HG03039 (cell line): Measurements from ENCODE around the gene SDF2.
"Not testable (repeated sequence)": the region's sequence is repeated elsewhere in the genome, so short reads cannot be mapped to it uniquely, and the experiment has no call there.

Source experiments
- ATAC-seq: cut with Tn5 transposase; IDR thresholded peaks from one replicate; pipeline ENCODE4 v1.9.1; 2021; ENCODE audit warnings: mild to moderate bottlenecking, moderate library complexity; ENCODE audit not compliant: unreplicated experiment

SDF2 gene

DNA sequence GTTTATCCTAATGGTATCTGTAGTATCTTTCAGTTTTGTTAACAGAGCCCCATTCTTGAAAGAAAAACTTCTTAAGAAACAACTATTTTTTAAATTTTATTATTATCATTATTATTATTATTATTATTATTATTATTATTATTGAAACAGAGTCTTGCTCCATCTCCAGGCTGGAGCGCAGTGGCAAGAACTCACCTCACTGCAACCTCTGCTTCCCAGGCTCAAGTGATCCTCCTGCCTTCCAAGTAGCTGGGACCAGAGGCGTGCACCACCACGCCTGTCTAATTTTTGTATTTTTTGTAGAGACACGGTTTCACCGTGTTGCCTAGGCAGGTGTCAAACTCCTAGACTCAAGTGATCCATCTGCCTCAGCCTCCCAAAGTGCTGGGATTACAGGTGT, 23.7 kb upstream of the SDF2 start:
- ATAC-seq: no peak

DNA sequence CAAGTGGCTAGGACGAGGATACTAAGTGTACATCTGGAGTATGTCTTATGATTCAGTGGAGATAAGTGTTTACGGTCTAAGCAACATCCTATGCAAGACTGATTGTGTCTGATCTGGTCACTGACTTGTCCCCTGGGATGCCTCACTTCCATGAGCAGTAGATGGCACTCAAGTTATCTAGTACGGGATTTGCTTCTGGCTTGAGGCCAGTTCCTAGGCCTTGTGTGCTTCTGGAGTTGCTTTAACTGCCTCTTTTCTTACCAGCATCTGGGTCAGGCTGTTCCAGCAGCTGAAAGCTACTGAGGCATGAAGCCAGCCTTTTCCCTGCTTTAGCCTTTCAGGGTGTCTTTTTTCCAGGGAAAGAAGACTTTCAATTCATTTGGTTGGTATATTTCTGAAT, 23.3 kb upstream of the SDF2 start:
- ATAC-seq: no peak

DNA sequence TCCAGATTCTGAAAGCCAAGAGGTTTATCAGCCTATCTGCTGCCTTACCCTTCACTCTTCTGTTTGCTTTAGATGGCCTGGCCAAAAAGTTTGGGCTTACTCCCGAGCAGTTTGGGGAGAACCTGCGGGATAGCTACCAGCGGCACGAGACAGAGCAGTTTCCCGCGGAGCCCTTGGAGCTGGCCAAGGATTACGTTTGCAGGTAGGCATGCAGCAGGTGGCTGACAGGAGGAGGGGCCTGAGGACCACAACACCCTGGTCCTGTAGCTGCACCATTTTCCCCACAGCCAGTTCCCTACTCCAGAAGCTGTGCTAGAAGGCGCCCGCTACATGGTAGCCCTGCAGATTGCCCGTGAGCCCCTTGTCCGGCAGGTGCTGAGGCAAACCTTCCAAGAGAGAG, 20.9 kb upstream of the SDF2 start:
- ATAC-seq: no peak

DNA sequence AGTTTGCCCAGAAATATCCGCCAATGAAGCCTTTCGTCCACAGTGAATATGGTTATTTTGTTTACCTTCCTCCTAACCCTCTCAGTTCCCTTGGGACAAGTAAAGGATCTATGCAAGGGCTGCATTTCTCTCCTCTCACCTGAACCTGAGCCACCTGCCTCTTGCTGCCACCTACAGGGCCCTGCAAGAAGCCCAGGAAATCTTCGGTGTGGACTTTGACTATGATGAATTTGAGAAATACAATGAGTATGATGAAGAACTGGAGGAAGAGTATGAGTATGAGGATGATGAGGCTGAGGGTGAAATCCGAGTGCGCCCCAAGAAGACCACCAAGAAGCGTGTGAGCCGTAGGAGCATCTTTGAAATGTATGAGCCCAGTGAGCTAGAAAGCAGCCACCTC, 14.3 kb upstream of the SDF2 start:
- no peak for ATAC-seq

DNA sequence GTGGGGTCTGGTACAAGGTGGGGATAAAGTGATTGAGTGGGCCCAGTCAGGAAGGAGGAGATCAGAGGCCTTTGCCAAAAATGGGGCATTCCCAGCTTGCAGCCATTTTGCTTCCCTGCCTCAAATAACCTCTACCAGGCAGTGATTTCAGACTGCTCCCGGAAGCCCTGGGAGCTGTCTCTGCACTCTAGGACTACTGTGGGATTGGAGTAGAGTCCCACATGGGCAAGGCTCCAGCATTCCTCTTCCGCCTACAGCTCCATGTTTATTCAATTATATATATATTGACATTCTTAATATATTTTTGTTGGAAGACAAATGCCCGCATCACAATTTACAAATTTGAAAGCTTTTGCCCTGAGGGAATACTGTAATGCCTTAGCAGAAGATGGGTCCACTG, 13.8 kb upstream of the SDF2 start:
- ATAC-seq: no peak

DNA sequence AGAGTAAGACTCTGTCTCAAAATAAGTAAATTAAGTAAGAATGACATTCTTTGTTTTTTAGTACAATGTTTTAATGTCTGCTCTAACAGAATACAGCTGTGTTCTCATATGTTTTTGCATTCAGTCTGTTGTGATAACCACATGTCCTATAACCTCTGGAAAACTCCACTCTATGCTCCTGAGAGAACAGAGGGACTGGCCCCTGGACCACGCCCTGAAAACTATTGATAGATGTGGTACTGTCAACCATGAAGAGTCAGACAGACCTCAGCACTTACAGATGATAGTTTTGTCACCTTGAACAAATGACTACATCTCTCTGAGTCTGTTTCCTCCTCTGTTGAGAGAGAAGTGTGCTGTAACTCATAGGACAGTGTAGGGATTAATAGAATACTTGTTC, 8.2 kb upstream of the SDF2 start:
- ATAC-seq: no peak

DNA sequence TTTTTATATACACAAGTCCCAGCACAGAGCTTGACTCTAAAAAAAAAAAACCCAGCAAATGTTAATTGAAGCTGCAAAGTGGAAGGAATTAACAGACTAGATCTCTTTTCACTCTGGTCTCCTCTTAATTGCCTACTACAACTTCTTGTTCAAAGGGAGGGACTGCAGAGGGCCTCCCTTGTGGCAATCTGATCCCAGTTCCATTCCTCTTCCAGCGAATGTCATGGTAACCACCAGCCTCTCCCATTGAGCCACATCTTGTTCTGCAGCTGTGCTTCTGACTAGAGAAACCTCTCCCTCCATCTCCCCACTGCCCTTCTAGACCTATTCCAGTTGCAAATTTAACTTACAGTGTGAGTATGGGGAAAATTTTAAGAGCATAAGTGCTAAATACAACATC, 6.2 kb upstream of the SDF2 start:
- ATAC-seq: no peak

DNA sequence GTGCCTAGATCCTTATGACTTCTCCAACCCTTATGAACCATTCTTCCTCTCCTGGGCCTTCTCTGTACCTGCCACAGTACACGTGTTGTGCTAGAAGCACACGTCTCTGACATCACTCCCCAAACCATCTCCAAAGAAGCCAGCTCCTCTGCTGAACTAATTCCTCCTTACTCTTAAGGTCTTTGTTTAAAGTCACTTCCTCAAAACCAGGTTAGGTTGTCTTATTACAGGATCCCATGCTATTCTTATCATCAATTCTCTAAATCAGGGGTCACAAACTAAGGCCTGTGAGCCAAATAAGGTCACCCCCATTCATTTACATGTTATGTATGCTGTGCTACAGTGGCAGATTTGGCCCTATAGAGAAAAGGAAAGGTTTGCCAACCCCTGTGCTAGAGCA, 4.3 kb upstream of the SDF2 start:
- ATAC-seq: no peak

DNA sequence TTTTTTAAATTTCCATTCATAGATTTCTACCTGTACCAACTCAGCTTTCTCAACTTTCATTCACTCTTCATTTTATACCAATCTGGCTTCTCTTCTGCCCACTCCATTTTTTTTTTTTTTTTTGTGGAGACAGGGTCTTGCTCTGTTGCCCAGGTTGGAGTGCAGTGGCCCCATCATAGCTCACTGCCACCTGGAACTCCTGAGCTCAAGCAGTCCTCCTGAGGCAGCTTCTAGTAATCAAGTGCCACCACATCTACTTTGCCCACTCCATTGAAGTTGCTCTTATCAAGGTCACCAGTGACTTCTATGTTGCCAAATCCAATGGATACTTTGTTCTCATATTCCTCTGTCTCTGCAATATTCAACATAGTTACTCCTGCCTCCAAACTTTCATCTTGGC, 2.0 kb upstream of the SDF2 start:
- no peak for ATAC-seq

DNA sequence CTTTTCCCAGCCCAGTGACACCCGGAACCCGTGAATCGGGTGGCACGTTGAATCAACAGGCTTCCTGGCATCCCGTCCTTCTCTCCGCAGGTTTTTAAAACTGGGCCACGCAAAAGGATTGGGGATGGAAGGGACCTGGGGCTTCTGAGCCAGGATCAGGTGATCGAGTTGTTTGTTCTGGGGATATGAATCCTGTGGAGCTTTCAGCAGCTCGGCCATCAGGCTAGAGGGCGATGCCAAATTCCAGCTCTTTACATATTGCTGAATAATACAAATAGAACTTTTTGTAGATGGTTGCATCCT, 772 bp upstream of the SDF2 start:
- ATAC-seq: no peak

DNA sequence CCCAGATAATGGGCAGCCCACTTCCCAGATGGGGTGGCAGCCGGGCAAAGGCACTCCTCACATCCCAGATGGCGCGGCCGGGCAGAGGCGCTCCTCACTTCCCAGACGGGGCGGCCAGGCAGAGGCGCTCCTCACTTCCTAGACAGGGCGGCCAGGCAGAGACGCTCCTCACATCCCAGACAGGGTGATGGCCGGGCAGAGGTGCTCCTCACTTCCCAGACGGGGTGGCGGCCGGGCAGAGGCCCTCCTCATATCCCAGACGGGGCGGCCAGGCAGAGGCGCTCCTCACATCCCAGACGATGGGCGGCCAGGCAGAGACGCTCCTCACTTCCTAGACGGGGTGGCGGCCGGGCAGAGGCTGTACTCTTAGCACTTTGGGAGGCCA, 2.2 kb downstream of the SDF2 start:
- not testable (repeated sequence) for ATAC-seq

DNA sequence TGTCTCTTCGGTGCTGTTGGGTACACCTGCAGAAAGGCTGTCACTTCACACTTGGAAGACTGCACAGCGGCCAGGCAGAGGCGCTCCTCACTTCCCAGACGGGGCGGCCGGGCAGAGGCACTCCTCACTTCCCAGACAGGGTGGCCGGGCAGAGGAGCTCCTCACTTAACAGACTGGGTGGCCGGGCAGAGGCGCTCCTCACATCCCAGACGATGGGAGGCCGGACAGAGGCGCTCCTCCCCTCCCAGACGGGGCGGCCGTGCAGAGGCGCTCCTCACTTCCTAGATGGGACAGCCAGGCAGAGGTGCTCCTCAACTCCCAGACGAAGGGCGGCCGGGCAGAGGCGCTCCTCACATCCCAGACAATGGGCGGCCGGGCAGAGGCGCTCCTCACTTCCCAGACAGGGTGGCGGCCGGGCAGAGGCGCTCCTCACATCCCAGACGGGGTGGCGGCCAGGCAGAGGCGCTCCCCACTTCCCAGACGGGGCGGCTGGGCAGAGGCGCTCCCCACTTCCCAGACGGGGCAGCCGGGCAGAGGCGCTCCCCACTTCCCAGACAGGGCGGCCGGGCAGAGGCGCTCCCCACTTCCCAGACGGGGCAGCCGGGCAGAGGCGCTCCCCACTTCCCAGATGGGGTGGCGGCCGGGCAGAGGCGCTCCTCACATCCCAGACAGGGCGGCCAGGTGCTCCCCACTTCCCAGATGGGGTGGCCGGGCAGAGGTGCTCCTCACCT, 2.8 kb downstream of the SDF2 start:
- not testable (repeated sequence) for ATAC-seq

DNA sequence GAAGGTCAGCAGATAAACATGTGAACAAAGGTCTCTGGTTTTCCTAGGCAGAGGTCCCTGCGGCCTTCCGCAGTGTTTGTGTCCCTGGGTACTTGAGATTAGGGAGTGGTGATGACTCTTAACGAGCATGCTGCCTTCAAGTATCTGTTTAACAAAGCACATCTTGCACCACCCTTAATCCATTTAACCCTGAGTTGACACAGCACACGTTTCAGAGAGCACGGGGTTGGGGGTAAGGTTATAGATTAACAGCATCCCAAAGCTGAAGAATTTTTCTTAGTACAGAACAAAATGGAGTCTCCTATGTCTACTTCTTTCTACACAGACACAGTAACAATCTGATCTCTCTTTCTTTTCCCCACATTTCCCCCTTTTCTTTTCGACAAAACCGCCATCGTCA, 3.4 kb downstream of the SDF2 start:
- not testable (repeated sequence) for ATAC-seq

DNA sequence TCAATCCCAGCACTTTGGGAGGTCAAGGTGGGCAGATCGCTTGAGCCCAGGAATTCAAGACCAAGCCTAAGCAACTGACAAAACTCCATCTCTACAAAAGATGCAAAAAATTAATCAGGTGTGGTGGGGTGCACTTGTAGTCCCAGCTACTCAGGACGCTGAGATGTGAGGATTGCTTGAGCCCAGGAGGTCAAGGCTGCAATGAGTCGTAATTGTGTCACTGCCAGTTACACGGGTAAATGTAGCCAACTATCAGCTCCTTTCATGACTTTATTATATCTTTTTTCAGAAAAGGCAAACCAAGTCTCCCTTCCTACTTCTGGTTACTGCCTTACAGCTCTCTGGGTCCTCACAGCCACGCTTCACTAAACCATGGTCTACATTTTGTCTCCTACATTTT, 4.0 kb downstream of the SDF2 start:
- ATAC-seq: no peak

DNA sequence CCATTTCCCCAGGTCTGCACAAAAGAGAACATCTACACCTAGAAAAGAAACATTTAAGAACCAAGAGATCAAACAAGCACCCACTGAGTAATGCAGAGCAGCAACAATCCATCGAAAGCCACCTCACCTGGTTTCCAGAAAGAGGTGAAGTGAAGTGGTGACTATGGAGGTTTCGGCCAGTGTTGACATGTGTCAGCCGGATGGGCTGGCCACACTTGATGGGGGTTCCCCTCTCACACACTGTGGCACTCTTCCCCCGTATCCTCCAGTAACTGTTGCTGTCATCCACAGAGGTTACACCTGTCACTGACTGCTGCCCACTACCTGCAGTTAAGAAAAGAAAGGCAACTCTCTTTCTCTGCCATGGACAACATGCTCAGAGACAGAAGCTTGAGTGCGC, 6.5 kb downstream of the SDF2 start:
- no peak for ATAC-seq

DNA sequence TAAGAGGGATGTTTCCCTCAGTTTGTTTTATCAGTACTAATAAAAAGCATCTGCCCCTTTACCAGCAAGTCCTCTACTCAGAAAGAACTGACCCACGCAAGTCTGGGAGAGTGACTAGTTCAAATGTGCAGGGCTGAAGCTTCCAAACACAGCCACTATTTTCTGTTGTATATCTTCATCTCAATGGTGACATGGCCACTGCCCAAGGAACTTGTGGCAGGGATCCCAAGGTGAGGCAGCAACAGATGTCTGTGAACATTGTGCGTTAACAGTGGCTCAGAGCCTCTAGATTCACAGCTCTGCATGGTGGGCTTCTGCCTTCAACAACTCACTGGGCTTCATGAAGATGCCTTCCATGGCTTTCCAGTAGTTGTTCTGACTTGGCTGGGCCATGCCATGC, 13.0 kb downstream of the SDF2 start:
- no peak for ATAC-seq

DNA sequence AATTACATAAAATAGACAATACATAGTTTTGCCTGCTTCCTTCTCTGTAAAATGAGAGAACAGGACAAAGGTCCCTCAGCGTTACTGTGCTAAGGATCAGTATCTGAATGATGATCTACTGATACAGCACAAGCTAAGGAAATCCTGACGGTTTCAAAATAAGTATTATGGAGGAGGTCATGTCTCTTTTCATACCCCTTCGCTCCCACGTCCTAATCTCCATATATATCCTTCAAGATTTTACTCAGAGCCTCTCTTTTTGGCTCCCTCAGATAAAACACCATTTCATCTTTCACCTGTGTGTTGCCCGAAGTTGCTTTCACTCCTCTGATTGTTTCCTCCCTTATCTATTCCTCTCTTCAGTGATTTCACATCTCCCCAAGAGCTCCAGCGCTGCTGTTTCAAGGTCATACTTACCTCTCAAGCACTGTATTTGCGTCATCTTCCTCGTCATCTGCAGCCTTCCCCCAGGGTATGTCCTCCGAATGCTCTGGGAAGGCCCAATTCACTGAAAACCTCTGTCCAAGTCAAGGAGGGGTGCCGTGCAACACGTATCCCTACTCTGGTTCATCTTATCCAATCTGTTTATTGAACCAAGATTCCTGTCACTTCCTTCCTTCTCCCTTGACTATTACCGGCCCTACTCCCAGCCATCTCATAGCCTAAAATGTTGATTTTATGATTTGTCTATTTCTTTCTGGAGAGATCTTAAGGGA, 15.5 kb downstream of the SDF2 start:
- ATAC-seq: no peak

DNA sequence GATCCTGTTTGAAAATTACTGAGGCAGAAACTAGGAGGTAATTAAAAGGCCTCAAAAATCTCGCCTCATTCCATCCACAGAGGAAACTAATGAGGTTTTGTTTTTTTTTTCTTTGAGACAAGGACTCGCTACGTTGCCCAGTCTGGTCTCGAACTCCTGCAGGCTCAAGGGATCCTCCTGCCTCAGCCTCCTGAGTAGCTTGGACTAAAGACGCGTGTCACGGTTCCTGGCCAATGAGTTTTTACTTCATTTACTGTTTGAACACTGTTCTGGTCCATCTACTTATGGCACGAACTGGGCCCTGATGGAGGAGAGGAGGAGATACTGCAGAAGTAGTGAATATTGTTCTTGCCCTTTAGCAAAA, 16.1 kb downstream of the SDF2 start:
- no peak for ATAC-seq

DNA sequence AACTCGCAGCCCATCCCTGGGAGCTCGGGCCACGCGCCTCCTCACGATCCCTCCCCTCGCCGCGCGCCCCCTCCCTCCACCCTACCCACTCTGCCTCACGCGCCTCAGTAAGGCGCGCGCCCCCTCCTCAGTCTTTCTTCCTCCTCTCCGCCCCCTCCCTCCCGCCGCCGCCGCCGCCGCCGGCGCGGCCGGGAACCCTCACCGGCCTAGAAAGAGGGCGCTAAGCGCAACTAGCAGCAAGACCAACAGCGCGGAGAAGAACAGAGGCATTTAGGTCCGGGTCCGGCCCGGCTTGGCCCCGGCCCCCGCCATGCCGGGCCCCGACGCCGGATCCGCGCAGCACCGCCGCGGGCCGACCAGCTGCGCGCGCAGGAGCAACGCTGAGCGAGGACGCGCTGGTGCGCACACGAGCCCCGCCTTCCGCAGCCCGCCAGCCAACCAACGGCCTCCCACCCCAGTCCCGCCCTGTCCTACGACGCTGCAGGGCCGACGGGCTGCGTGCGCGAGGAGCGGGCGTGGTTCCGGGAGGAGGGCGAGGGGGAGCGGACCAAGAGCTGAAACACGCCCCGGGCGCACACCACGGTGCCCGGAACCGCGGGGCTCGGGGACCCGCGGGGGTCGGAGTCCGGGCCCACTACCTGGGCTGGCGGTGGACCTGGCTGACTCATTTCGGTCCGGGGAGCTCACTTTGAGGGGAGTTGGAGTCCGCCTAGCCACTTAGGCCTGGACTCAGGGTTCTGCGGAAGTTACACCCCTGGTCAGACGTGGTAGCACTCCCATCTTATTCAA, 16.7 kb downstream of the SDF2 start, which contains the start of gene BLTP2:
Gene BLTP2, minus strand, starts transcription at position 372 of the 789 bp plus-strand sequence. Its CDS starts 102 bp downstream, at position 270.
- ATAC-seq: peak; percentile 90

DNA sequence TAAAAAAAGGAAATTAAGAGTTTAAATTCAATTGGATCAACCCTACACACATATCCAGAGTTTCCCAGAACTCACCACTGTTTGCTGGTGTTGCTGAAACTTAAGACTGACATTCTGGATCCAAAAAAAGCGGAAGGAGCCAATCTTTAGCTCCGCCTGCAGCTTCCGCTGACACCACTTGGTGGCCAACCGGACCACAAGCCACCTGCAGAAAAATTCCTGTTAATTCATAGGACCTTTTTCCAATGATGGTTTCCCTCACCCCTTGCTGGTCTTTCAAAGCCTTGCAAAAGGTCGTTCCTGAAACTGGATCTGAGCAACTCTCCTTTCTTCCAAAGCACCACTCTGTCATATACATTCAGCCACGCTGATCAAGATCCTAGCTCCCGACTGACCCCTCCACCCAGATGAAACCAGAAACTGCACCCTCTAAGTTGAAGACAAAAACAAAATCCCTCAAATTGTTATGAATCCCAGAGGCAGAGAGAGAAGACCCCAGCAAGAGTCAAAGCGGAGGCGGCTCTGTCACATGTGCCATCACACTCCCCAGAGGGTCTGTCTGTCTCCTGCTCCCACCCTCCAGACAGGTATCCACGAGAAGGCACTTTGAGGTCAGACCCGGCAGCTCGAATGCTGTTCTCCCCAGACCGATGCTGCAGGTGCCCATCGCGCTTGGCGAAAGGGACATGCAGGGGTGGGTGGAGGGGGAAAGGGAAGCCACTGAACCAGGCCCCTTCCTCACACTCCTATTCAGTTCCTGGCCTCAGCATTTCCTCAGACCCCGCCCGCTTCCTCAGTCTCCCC, 17.5 kb downstream of the SDF2 start:
- no peak for ATAC-seq

DNA sequence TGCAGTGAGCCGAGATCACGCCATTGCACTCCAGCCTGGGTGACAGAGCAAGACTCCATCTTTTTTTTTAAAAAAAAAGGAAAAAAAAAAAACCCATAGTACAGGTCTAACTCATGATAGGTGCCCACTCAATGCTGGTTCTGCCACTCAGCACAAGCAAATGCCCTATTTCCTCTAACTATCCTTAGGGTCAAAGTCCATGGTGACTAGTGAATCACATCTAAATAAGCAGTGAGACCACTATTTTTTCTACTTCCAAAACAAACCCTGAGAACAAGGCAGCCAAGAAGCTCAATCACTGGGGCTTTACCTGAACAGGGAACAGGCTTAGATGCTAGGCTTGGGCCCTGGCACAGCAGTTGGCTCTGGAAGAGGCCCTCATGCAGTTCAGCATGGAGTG, 20.1 kb downstream of the SDF2 start:
- no peak for ATAC-seq
